ENCODE data around the gene RHBDD3. TPM values are rescaled to one million over a fixed set of nuclear protein-coding genes. Genes with fewer than 3 reads are reported as not detected.

The RHBDD3 gene
- total and polyA plus RNA-seq, 9 of the 15 experiments (the other 6 are each of a cell fraction or from before 2014, with no cell fraction given), result 0.32 to 35.6 (median 14.0) TPM

DNA sequence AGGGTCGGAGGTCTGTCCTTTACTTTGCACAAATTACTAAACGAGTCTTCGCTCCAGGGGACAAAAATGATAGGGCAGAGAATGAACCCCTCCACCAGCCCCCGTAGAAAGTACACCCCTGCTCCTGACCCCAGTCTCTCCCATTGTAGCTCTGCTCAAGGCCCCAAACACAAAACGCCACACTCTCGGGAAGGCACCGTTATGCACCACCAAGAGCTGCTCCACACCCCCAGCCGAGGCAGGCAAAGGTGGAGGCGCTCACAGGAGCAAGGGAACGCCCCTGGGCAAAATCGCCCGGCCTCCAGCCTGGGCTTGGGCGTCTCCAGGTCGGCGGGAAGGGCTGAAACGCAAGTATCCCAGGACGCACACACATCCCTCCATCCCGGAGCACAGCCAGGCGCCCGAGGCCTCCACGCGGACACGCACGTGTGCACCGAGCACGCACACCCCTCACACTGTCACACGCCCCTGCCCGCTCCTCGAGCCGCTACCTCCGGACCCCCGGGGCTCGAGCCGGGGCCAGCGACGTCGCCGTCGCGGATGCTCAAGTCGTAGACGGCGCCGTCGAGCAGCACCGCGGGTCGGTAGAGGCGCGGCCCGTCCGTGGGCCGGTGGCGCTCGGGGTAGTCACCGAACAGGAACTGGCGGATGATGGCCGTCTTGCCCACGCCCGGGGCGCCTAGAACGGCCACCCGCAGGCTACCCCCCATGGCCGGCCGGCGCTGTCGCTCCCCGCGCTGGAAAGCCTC lies 46.9 kb upstream of the RHBDD3 start:
- TF ChIP-seq, protein P1, sequence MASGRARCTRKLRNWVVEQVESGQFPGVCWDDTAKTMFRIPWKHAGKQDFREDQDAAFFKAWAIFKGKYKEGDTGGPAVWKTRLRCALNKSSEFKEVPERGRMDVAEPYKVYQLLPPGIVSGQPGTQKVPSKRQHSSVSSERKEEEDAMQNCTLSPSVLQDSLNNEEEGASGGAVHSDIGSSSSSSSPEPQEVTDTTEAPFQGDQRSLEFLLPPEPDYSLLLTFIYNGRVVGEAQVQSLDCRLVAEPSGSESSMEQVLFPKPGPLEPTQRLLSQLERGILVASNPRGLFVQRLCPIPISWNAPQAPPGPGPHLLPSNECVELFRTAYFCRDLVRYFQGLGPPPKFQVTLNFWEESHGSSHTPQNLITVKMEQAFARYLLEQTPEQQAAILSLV (tag; IDR thresholded peaks at IDR 0.05), result no peak
- TF ChIP-seq FOXM1 (IDR thresholded peaks at IDR 0.05; ENCODE audit: low read depth) (no peak), FOXM1 (CRISPR knock-in tag; IDR thresholded peaks at IDR 0.05; ENCODE audit: low read depth) (no peak), SRSF7 (optimal IDR thresholded peaks at IDR 0.05; ENCODE audit: low read depth, low read length) (no peak), RFX1 (IDR thresholded peaks at IDR 0.05) (no peak), JUNB (CRISPR knock-in tag; conservative IDR thresholded peaks at IDR 0.05) (no peak), POLR2G (IDR thresholded peaks at IDR 0.05; ENCODE audit: low read depth, low read length) (0 out of 2 replicates have a peak, but pooled peaks have one; percentile 29), ZNF589 (CRISPR knock-in tag; IDR thresholded peaks at IDR 0.05; ENCODE audit: low read depth) (no peak), ZNF347 (CRISPR knock-in tag; IDR thresholded peaks at IDR 0.05; ENCODE audit: low read depth) (no peak), NCOA6 (IDR thresholded peaks at IDR 0.05) (peak; percentile 45; the same call in 1 of the 2 replicates)
- TF ChIP-seq, protein P2, sequence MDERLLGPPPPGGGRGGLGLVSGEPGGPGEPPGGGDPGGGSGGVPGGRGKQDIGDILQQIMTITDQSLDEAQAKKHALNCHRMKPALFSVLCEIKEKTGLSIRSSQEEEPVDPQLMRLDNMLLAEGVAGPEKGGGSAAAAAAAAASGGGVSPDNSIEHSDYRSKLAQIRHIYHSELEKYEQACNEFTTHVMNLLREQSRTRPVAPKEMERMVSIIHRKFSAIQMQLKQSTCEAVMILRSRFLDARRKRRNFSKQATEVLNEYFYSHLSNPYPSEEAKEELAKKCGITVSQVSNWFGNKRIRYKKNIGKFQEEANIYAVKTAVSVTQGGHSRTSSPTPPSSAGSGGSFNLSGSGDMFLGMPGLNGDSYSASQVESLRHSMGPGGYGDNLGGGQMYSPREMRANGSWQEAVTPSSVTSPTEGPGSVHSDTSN (CRISPR knock-in tag; IDR thresholded peaks at IDR 0.05; ENCODE audit: low read depth), result no peak
- TF ChIP-seq, protein P2 (tag; conservative IDR thresholded peaks at IDR 0.05; ENCODE audit: low read depth), result no peak
- Histone ChIP-seq H3K9me1 (ENCODE audit: control insufficient read depth, insufficient read depth, low read length) (no peaks in the 10 kb centered on the region), H4K20me1 (replicated peaks; ENCODE audit: control insufficient read depth, insufficient read depth, low read length) (no peaks in the 10 kb centered on the region), H3K27me3 (ENCODE audit: control insufficient read depth in 2 of 2, insufficient read depth in 2 of 2, low read length in 2 of 2) (no peaks in the 10 kb centered on the region), H3K9me3 (replicated peaks; ENCODE audit: control insufficient read depth, insufficient read depth, low read depth, low read length) (no peaks in the 10 kb centered on the region), H3K9ac (ENCODE audit: insufficient read depth in 1 of 2, low read depth in 2 of 2, low read length in 2 of 2) (peak overlapping the region in 1 of 2 experiments; percentile 35; a peak in 2 of 4 replicates), H2AFZ (ENCODE audit: low read depth, low read length) (no peak overlapping the region), H3K4me1 (replicated peaks in 1 of 2; ENCODE audit: control insufficient read depth in 2 of 2, insufficient read depth in 2 of 2, low read length in 2 of 2) (peaks cover 7 to 52% of the 10 kb centered on the region in 2 experiments; a peak in 4 of 5 replicates), H3K4me3 (no peak overlapping the region), H3K79me2 (ENCODE audit: control insufficient read depth, insufficient read depth, low read length) (no peaks in the 10 kb centered on the region), H3K27ac (ENCODE audit: extremely low read depth, low read depth, low read length) (no peak overlapping the region), H3K4me2 (ENCODE audit: insufficient read depth, low read length) (no peak overlapping the region), H3K36me3 (ENCODE audit: control insufficient read depth, insufficient read depth, low read length) (0 out of 3 replicates have a peak, but pooled peaks cover 5% of the 10 kb centered on the region)
- FAIRE-seq (no peak), ATAC-seq (no peak), DNase-seq (ENCODE audit: extremely low read depth in 1 of 4, low spot score in 3 of 4) (no peak)
- ChIA-PET CTCF (ENCODE audit: low intra/inter-chr PET ratio) (no interaction called here), POLR2A (no interaction called here)
- in situ Hi-C loops (cut with MboI) (no loop called here), intact Hi-C loops (cut with micrococcal nuclease) (no loop called here)
- no TSS peak for BruUV-seq (replicated peaks)
- WGBS (ENCODE audit: insufficient coverage, low coverage, missing lambda C conversion rate), result 47% methylated on average over 17 of the region's 69 CpGs

All from K562 (cell line).